ENCODE data around the gene EXOC3L4. TPM values are rescaled to one million over a fixed set of nuclear protein-coding genes. Genes with fewer than 3 reads are reported as not detected.
A peak's percentile ranks its signal among the peaks of the same experiment; 100 is the strongest.

EXOC3L4 gene
- total and polyA plus RNA-seq, 2 experiments from 2014 or later = not detected

GRCh38 chr14:103057372-103058163 is 37.0 kb upstream of the EXOC3L4 start, which contains the start of gene CDC42BPB:
Gene CDC42BPB, minus strand, starts transcription at chr14:103057549. Its CDS starts 376 bp downstream, at chr14:103057173.
- no peak for TF ChIP-seq EZH2 (IDR thresholded peaks at IDR 0.05; ENCODE audit: insufficient read depth, poor library complexity, severe bottlenecking)
- no peak for TF ChIP-seq EZH2phosphoT487 (IDR thresholded peaks at IDR 0.05; ENCODE audit: insufficient read depth, low read depth)
- no peaks in the 10 kb centered on the region for H3K9me2 ChIP-seq (ENCODE audit: insufficient read depth)
- WGBS, 2 experiments (ENCODE audit: low coverage in 1 of 2, low lambda C conversion rate in 2 of 2, missing lambda C conversion rate in 2 of 2) = 0 to 2% methylated on average over 48 to 63 of the region's 113 CpGs
- peak within 1 kb of the TSS; percentile 88 for H2AFZ ChIP-seq
- peak within 1 kb of the TSS; percentile 86 for H3K4me3 ChIP-seq
- DNase-seq = peak; percentile 98
- H3K36me3 ChIP-seq (ENCODE audit: low read depth) = no peaks in the 10 kb centered on the region; the same call in 1 of the 2 replicates
- H3F3A ChIP-seq (ENCODE audit: insufficient read depth) = peaks cover 22% of the 10 kb centered on the region
- H3K27ac ChIP-seq = peak within 1 kb of the TSS; percentile 87
- in situ Hi-C loops (cut with MboI) = no loop called here
- H3K27me3 ChIP-seq (replicated peaks; ENCODE audit: insufficient read depth) = no peaks in the 10 kb centered on the region
- H3K79me2 ChIP-seq (ENCODE audit: insufficient read depth) = peaks cover 69% of the 10 kb centered on the region
- H3K4me1 ChIP-seq (ENCODE audit: insufficient read depth) = peaks cover 19% of the 10 kb centered on the region
- H3K4me2 ChIP-seq (ENCODE audit: unreplicated experiment) = peak within 1 kb of the TSS; percentile 89
- peaks cover 8% of the 10 kb centered on the region; the same call in 1 of the 2 replicates for H4K20me1 ChIP-seq (ENCODE audit: insufficient read depth)
- no peaks in the 10 kb centered on the region for H3K9me3 ChIP-seq (ENCODE audit: low read depth)
- peak within 1 kb of the TSS; percentile 90 for H3K9ac ChIP-seq

DNA sequence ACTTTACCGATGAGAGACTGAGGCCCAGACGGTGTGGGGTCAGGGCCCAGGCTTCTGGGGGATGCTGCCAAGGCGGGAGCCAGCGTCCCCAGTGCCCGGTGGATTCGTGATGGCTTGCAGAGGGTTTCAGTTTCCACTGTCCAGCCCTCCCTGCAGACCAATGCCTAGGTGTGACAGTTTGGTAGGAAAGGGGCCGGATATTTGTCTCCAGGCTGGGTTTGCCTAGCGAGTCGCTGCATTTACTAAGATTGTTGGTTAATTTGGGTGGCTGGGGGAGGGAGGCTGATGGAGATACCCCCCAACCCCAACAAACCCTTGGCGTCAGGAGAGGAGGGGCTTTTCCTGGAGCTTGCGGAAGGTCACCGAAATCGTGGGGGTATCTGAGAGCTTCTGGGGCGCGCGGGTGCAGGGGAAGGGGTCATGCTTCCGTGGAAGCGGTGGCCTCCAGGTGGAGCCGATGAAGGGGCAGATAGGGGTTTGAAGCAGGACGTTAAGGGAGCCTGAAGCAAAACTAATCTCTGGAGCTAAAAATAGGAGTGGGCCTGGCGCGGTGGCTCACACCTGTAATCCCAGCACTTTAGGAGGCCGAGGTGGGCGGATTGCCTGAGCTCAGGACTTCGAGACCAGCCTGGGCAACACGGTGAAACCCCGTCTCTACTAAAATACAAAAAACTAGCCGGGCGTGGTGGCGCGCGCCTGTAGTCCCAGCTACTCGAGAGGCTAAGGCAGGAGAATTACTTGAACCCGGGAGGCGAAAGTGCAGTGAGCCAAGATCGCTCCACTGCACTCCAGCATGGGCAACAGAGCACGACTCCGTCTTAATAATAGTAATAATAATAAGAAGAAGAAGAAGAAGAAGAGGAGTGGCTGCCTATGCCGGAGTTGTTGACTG is 36.1 kb upstream of the EXOC3L4 start:
- Histone ChIP-seq H3K9ac (peak overlapping the region; percentile 86), H4K20me1 (ENCODE audit: insufficient read depth) (peaks cover 8% of the 10 kb centered on the region; the same call in 1 of the 2 replicates), H3K79me2 (ENCODE audit: insufficient read depth) (peaks cover 60% of the 10 kb centered on the region), H2AFZ (peak overlapping the region; percentile 88), H3K27me3 (replicated peaks; ENCODE audit: insufficient read depth) (no peaks in the 10 kb centered on the region), H3K27ac (peak overlapping the region; percentile 45), H3K9me3 (ENCODE audit: low read depth) (no peaks in the 10 kb centered on the region), H3K4me1 (ENCODE audit: insufficient read depth) (peaks cover 19% of the 10 kb centered on the region), H3F3A (ENCODE audit: insufficient read depth) (peaks cover 27% of the 10 kb centered on the region), H3K4me3 (peak overlapping the region; percentile 86), H3K36me3 (ENCODE audit: low read depth) (no peaks in the 10 kb centered on the region; the same call in 1 of the 2 replicates), H3K9me2 (ENCODE audit: insufficient read depth) (no peaks in the 10 kb centered on the region), H3K4me2 (ENCODE audit: unreplicated experiment) (peak overlapping the region; percentile 89)
- TF ChIP-seq EZH2phosphoT487 (IDR thresholded peaks at IDR 0.05; ENCODE audit: insufficient read depth, low read depth) (no peak), EZH2 (IDR thresholded peaks at IDR 0.05; ENCODE audit: insufficient read depth, poor library complexity, severe bottlenecking) (no peak)
- in situ Hi-C loops (cut with MboI) = no loop called here
- peak; percentile 48 for DNase-seq
- 38 to 42% methylated on average over 37 to 39 of the region's 39 CpGs for WGBS, 2 experiments (ENCODE audit: low coverage in 1 of 2, low lambda C conversion rate in 2 of 2, missing lambda C conversion rate in 2 of 2)

DNA sequence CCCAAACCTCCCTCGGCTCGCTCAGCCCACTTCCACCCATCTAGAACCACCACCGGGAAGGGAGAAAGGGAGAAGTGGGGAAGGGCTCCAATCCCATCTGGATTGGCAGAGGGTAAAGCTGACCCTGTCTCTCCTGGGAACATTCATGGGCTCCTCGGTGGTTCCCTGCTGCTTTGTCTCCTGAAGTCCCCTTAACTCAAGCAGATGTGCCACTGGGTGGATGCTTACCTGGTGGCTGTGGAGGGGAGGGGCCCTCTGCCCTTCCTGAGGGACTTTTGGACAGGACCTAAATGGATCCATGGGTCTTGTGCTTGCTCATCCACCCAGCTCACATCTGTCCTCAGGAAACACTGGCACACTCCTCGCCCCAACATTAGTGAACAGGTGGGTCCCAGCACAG is 35.0 kb upstream of the EXOC3L4 start:
- TF ChIP-seq EZH2 (IDR thresholded peaks at IDR 0.05; ENCODE audit: insufficient read depth, poor library complexity, severe bottlenecking) (no peak), EZH2phosphoT487 (IDR thresholded peaks at IDR 0.05; ENCODE audit: insufficient read depth, low read depth) (no peak)
- Histone ChIP-seq H3F3A (ENCODE audit: insufficient read depth) (peaks cover 30% of the 10 kb centered on the region), H3K9me2 (ENCODE audit: insufficient read depth) (no peaks in the 10 kb centered on the region), H4K20me1 (ENCODE audit: insufficient read depth) (peaks cover 4% of the 10 kb centered on the region; the same call in 1 of the 2 replicates), H2AFZ (no peak overlapping the region), H3K79me2 (ENCODE audit: insufficient read depth) (peaks cover 49% of the 10 kb centered on the region), H3K4me3 (peak overlapping the region; percentile 86; the same call in 1 of the 2 replicates), H3K4me2 (ENCODE audit: unreplicated experiment) (peak overlapping the region; percentile 89), H3K27ac (no peak overlapping the region), H3K9ac (no peak overlapping the region), H3K27me3 (replicated peaks; ENCODE audit: insufficient read depth) (no peaks in the 10 kb centered on the region), H3K36me3 (ENCODE audit: low read depth) (no peaks in the 10 kb centered on the region), H3K4me1 (ENCODE audit: insufficient read depth) (peaks cover 15% of the 10 kb centered on the region), H3K9me3 (ENCODE audit: low read depth) (no peaks in the 10 kb centered on the region)
- in situ Hi-C loops (cut with MboI) = no loop called here
- WGBS, 2 experiments (ENCODE audit: low coverage in 1 of 2, low lambda C conversion rate in 2 of 2, missing lambda C conversion rate in 2 of 2) = 76 to 77% methylated on average over 5 of the region's 5 CpGs
- no peak for DNase-seq

GRCh38 chr14:103061482-103061976 is 33.0 kb upstream of the EXOC3L4 start:
- in situ Hi-C loops (cut with MboI) = no loop called here
- TF ChIP-seq EZH2 (IDR thresholded peaks at IDR 0.05; ENCODE audit: insufficient read depth, poor library complexity, severe bottlenecking) = no peak
- Histone ChIP-seq H3K4me1 (ENCODE audit: insufficient read depth) (peaks cover 9% of the 10 kb centered on the region), H3K27me3 (replicated peaks; ENCODE audit: insufficient read depth) (no peaks in the 10 kb centered on the region), H3K27ac (no peak overlapping the region), H3K4me3 (no peak overlapping the region), H3K9me3 (ENCODE audit: low read depth) (no peaks in the 10 kb centered on the region), H3K79me2 (ENCODE audit: insufficient read depth) (peaks cover 31% of the 10 kb centered on the region), H3K36me3 (ENCODE audit: low read depth) (no peaks in the 10 kb centered on the region), H4K20me1 (ENCODE audit: insufficient read depth) (no peaks in the 10 kb centered on the region), H3K9ac (no peak overlapping the region), H3K4me2 (ENCODE audit: unreplicated experiment) (no peak overlapping the region), H3F3A (ENCODE audit: insufficient read depth) (peaks cover 13% of the 10 kb centered on the region; the same call in 1 of the 2 replicates), H3K9me2 (ENCODE audit: insufficient read depth) (no peaks in the 10 kb centered on the region), H2AFZ (no peak overlapping the region)
- DNase-seq = no peak
- 80 to 83% methylated on average over 6 of the region's 6 CpGs for WGBS, 2 experiments (ENCODE audit: low coverage in 1 of 2, low lambda C conversion rate in 2 of 2, missing lambda C conversion rate in 2 of 2)

All from GM23248 (cell line).